K562 (cell line): ENCODE data around the gene CPT1B. TPM values are rescaled to one million over a fixed set of nuclear protein-coding genes. Genes with fewer than 3 reads are reported as not detected.

Experiments used
- ATAC-seq: fragments of 200-7000 bp; cut with Tn5 transposase; 3 replicates; pipeline ENCODE4 v1.9.1; 2020; ENCODE audit warnings: moderate library complexity
- BruUV-seq: library from RNA; stranded (reverse); fragments of 400-500 nt; replicated peaks from 2 replicates; lab custom pipeline; 2021; lab: Mats Ljungman, UMichigan
- CTCF ChIA-PET: fragments of 300-600 bp; formaldehyde crosslinking; extraction: SDS; loops from one replicate; lab custom pipeline; 2021; ENCODE audit warnings: low intra/inter-chr PET ratio; lab: Yijun Ruan, JAX
- POLR2A ChIA-PET: fragments of 300-600, 350-650 bp; sonication (Branson Sonifier 250); formaldehyde crosslinking; extraction: SDS; loops from one replicate; lab custom pipeline; 2021; ENCODE audit warnings: antibody characterized with exemption, inconsistent platforms; lab: Yijun Ruan, JAX
- DNase-seq, 4 experiments: peaks; one replicate each; pipeline versions ENCODE4 v3.0.0 to v3.0.0-alpha.2; 2011 to 2018; ENCODE audit warnings: low spot score in 3 of 4, mixed read lengths in 3 of 4; ENCODE audit errors: extremely low read depth in 1 of 4
- FAIRE-seq: peaks from 2 replicates; lab custom pipeline; 2011; peaks lifted over from hg19 to GRCh38; lab: Jason Lieb, UNC
- H2AFZ ChIP-seq: 2 replicates; pipeline ENCODE4 v1.6.0; 2011; ENCODE audit warnings: low read depth, low read length, control low read depth, inconsistent platforms
- H3K27ac ChIP-seq: fragments of 200-600 bp; 3 replicates; pipeline ENCODE4 v1.8.0; 2011; ENCODE audit warnings: low read depth, mild to moderate bottlenecking, control low read depth, inconsistent platforms, low read length, moderate library complexity, mixed read lengths; ENCODE audit errors: extremely low read depth
- H3K27me3 ChIP-seq, 2 experiments: fragments of 300-600 bp in 1 of 2; 2 replicates in 1 of 2; 3 replicates in 1 of 2; pipeline versions ENCODE4 v1.6.0 to v1.8.0; 2011; ENCODE audit warnings: inconsistent platforms in 2 of 2, low read length in 2 of 2, mild to moderate bottlenecking in 1 of 2, mixed read lengths in 1 of 2, moderate library complexity in 1 of 2; ENCODE audit not compliant: control insufficient read depth in 2 of 2, insufficient read depth in 2 of 2
- H3K36me3 ChIP-seq: fragments of 300-600 bp; 3 replicates; pipeline ENCODE4 v1.8.0; 2011; ENCODE audit warnings: mild to moderate bottlenecking, low read length, inconsistent platforms; ENCODE audit not compliant: control insufficient read depth, insufficient read depth
- H3K4me1 ChIP-seq, 2 experiments: fragments of 200-600 bp in 1 of 2; replicated peaks in 1 of 2; 2 replicates in 1 of 2; 3 replicates in 1 of 2; pipeline versions ENCODE4 v1.5.1 to v1.8.0; 2011; ENCODE audit warnings: inconsistent platforms in 2 of 2, low read length in 2 of 2, mild to moderate bottlenecking in 1 of 2, mixed read lengths in 1 of 2, moderate library complexity in 1 of 2; ENCODE audit not compliant: control insufficient read depth in 2 of 2, insufficient read depth in 2 of 2
- H3K4me2 ChIP-seq: 2 replicates; pipeline ENCODE4 v1.6.1; 2011; ENCODE audit warnings: low read length, control low read depth, inconsistent platforms, mixed read lengths; ENCODE audit not compliant: insufficient read depth
- H3K4me3 ChIP-seq: fragments of 200-600 bp; sonication (generic), shearing (Covaris generic); 2 replicates; pipeline ENCODE4 v1.5.1; 2016; ENCODE audit warnings: control low read depth, inconsistent platforms
- H3K79me2 ChIP-seq: fragments of 200-600 bp; 3 replicates; pipeline ENCODE4 v1.8.0; 2011; ENCODE audit warnings: low read length, inconsistent platforms; ENCODE audit not compliant: control insufficient read depth, insufficient read depth
- H3K9ac ChIP-seq, 2 experiments: 2 replicates each; pipeline versions ENCODE4 v1.6.0 to v1.6.1; 2011; ENCODE audit warnings: low read depth in 2 of 2, low read length in 2 of 2, control low read depth in 1 of 2, inconsistent platforms in 1 of 2, mild to moderate bottlenecking in 1 of 2, mixed read lengths in 1 of 2; ENCODE audit not compliant: insufficient read depth in 1 of 2
- H3K9me1 ChIP-seq: one replicate; pipeline ENCODE4 v1.6.0; 2011; ENCODE audit warnings: inconsistent platforms, mild to moderate bottlenecking, low read length, moderate library complexity; ENCODE audit not compliant: control insufficient read depth, insufficient read depth
- H3K9me3 ChIP-seq: replicated peaks from 2 replicates; pipeline ENCODE4 v1.5.1; 2011; ENCODE audit warnings: low read depth, low read length, inconsistent platforms; ENCODE audit not compliant: control insufficient read depth, insufficient read depth
- H4K20me1 ChIP-seq: replicated peaks from 2 replicates; pipeline ENCODE4 v1.6.1; 2011; ENCODE audit warnings: low read length, inconsistent platforms, mixed read lengths; ENCODE audit not compliant: control insufficient read depth, insufficient read depth
- BCOR ChIP-seq: fragments of 450-650 bp; IDR thresholded peaks from 2 replicates; pipeline ENCODE4 v1.6.1; 2016
- CBX2 ChIP-seq: fragments of 200-600 bp; sonication (generic); IDR thresholded peaks from one replicate; pipeline ENCODE4 v1.6.1; 2012; ENCODE audit warnings: mild to moderate bottlenecking, low read length, inconsistent platforms; ENCODE audit not compliant: insufficient read depth, poor library complexity, severe bottlenecking
- DDX20 ChIP-seq: fragments of 450-650 bp; IDR thresholded peaks from 2 replicates; pipeline ENCODE4 v1.6.1; 2016; ENCODE audit warnings: missing genetic modification characterization, low read depth, mild to moderate bottlenecking, missing compliant biosample characterization, moderate library complexity
- EP400 ChIP-seq: fragments of 450-650 bp; IDR thresholded peaks from 2 replicates; pipeline ENCODE4 v1.6.1; 2017; ENCODE audit warnings: antibody characterized with exemption, mild to moderate bottlenecking, moderate library complexity
- MTA1 ChIP-seq: fragments of 450-650 bp; IDR thresholded peaks from 2 replicates; pipeline ENCODE4 v1.6.1; 2017; ENCODE audit warnings: borderline replicate concordance
- NCOA1 ChIP-seq: fragments of 450-650 bp; IDR thresholded peaks from 2 replicates; pipeline ENCODE4 v1.6.1; 2016; ENCODE audit warnings: low read depth
- RFX5 ChIP-seq: IDR thresholded peaks from 2 replicates; pipeline ENCODE4 v1.6.1; 2011; ENCODE audit warnings: low read depth, mild to moderate bottlenecking, improper control_type of control experiment, low read length
- SRSF3 ChIP-seq: fragments of 200-400 bp; formaldehyde crosslinking; IDR thresholded peaks from 2 replicates; pipeline ENCODE4 v1.6.1; 2016; ENCODE audit warnings: mild to moderate bottlenecking, low read length, moderate library complexity; ENCODE audit not compliant: insufficient read depth
- STAG1 ChIP-seq: sonication (generic); formaldehyde crosslinking; IDR thresholded peaks from 2 replicates; pipeline ENCODE4 v1.5.0; 2020; ENCODE audit warnings: missing genetic modification reagents, borderline replicate concordance
- TAF7 ChIP-seq: fragments of 450-650 bp; IDR thresholded peaks from 2 replicates; pipeline ENCODE4 v1.6.1; 2016; ENCODE audit warnings: missing genetic modification characterization, missing compliant biosample characterization
- TEAD2 ChIP-seq: fragments of 450-650 bp; IDR thresholded peaks from 2 replicates; pipeline ENCODE4 v1.6.1; 2016; ENCODE audit warnings: missing genetic modification characterization, control low read depth, missing compliant biosample characterization
- ZNF76 ChIP-seq: fragments of 250-450 bp; sonication (Bioruptor Pico); IDR thresholded peaks from 2 replicates; pipeline ENCODE4 v1.4.0; 2020; ENCODE audit warnings: mild to moderate bottlenecking, moderate library complexity, borderline replicate concordance
- WGBS: fragments of 100-300 bp; shearing (Covaris generic); methylation state at CpG from one replicate; pipeline ENCODE4 v1.1.6; 2016; ENCODE audit warnings: low coverage, mixed read lengths; ENCODE audit not compliant: insufficient coverage; ENCODE audit errors: missing lambda C conversion rate; 5-methylcytosine and 5-hydroxymethylcytosine counted together
- in situ Hi-C: fragments of 300-500 bp; cut with MboI; formaldehyde crosslinking; loops from 4 replicates; pipeline ENCODE4 v1.15.0; 2018; ENCODE audit warnings: inconsistent platforms, mixed read lengths
- intact Hi-C: fragments of 100-400 bp; cut with micrococcal nuclease; formaldehyde crosslinking; loops from 2 replicates; pipeline ENCODE4 v1.14.2; 2022
- polyA plus RNA-seq, 8 experiments: library from polyadenylated mRNA; depleted of rRNA in 4 of 8; stranded (reverse) in 5 of 8; unstranded in 3 of 8; fragments of >200 nt; fragmentation: Nextera tagmentation in 2 of 8; fragmentation: Illumina TruSeq in 1 of 8; extraction: Ambion mirVana in 2 of 8; extraction: Trizol in 1 of 8; gene quantifications; 2 replicates each; pipeline versions ENCODE4 v1.2.1 to v1.2.3, GENCODE V29; 2011 to 2014; ENCODE audit warnings: inconsistent platforms in 1 of 8, missing spikeins in 1 of 8
- total RNA-seq, 7 experiments: library from RNA; depleted of rRNA in 6 of 7; stranded (reverse); fragments of >200 nt in 6 of 7; fragmentation: Illumina TruSeq in 2 of 7; extraction: Trizol in 2 of 7; gene quantifications; 2 replicates each; pipeline versions ENCODE4 v1.2.1 to v1.2.3, GENCODE V29; 2011 to 2021; ENCODE audit warnings: low replicate concordance in 1 of 7
- TF ChIP-seq, protein P1 (sequence below): fragments of 250-450 bp; sonication (Bioruptor Pico); IDR thresholded peaks from 2 replicates; pipeline ENCODE4 v1.9.0; 2021; ENCODE audit warnings: mild to moderate bottlenecking, inconsistent platforms
- TF ChIP-seq, protein P2 (sequence below): IDR thresholded peaks from 3 replicates; pipeline ENCODE4 v1.6.1; 2011; ENCODE audit warnings: borderline replicate concordance, mild to moderate bottlenecking, moderate library complexity; ENCODE audit not compliant: insufficient read length; ENCODE audit errors: extremely low read depth
- TF ChIP-seq, protein P3 (sequence below): fragments of 450-650 bp; formaldehyde crosslinking; IDR thresholded peaks from 2 replicates; pipeline ENCODE4 v1.4.0; 2022; ENCODE audit warnings: missing genetic modification characterization

The CPT1B gene
- total and polyA plus RNA-seq, 9 of the 15 experiments (the other 6 are each of a cell fraction or from before 2014, with no cell fraction given) = 0.35 to 6.1 (median 2.6) TPM

DNA sequence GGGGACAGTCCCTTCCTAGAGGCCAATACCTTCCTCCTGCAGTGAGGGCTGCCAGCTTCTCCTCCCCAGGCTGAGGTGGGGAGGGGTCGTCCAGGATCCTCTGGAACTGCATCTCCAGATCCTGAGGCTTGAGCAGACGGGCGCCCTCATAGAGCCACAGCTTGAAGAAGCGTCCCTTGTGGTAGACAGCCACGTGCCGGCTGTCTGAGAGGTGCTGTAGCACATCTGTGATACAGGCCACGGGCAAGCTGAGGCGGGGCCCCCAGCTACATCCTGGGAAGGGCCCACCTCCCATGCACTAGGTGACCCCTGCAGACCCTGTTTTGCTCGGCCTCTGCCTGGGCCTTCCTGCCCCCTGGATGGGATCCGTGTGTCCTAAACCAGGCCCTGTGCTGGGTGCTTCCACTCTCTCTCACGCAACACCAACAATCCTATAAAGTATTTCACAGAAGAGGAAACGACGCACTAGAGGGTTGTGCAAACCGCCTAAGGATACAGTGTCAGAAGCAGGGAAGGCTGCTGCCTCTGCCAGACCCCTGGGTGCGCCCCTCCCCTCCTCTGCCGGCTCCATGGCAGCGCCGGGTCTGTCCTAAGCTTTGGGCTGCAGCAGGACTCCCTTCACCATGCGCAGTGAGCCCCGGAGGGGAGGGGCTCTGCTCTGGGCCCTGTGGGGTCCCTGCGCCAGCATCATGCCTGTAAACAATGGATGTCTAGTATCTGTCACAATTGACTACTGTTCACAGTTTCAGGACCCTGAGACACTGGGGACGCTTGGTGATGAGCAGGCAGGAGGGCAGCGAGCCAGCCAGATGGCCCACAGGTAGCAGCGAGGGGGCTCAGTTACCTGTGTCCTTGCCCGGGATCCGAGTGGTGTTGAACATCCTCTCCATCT is 4.5 kb downstream of the CPT1B start:
- H3K36me3 ChIP-seq = no peaks in the 10 kb centered on the region
- TF ChIP-seq STAG1 (CRISPR knock-in tag) (no peak), RFX5 (no peak), TEAD2 (tag) (no peak), ZNF76 (no peak), MTA1 (no peak), TAF7 (tag) (no peak), SRSF3 (no peak), NCOA1 (no peak), BCOR (no peak), DDX20 (tag) (no peak), CBX2 (no peak), EP400 (no peak)
- TF ChIP-seq, protein P1, sequence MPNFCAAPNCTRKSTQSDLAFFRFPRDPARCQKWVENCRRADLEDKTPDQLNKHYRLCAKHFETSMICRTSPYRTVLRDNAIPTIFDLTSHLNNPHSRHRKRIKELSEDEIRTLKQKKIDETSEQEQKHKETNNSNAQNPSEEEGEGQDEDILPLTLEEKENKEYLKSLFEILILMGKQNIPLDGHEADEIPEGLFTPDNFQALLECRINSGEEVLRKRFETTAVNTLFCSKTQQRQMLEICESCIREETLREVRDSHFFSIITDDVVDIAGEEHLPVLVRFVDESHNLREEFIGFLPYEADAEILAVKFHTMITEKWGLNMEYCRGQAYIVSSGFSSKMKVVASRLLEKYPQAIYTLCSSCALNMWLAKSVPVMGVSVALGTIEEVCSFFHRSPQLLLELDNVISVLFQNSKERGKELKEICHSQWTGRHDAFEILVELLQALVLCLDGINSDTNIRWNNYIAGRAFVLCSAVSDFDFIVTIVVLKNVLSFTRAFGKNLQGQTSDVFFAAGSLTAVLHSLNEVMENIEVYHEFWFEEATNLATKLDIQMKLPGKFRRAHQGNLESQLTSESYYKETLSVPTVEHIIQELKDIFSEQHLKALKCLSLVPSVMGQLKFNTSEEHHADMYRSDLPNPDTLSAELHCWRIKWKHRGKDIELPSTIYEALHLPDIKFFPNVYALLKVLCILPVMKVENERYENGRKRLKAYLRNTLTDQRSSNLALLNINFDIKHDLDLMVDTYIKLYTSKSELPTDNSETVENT (CRISPR knock-in tag) = no peak
- TF ChIP-seq, protein P2, sequence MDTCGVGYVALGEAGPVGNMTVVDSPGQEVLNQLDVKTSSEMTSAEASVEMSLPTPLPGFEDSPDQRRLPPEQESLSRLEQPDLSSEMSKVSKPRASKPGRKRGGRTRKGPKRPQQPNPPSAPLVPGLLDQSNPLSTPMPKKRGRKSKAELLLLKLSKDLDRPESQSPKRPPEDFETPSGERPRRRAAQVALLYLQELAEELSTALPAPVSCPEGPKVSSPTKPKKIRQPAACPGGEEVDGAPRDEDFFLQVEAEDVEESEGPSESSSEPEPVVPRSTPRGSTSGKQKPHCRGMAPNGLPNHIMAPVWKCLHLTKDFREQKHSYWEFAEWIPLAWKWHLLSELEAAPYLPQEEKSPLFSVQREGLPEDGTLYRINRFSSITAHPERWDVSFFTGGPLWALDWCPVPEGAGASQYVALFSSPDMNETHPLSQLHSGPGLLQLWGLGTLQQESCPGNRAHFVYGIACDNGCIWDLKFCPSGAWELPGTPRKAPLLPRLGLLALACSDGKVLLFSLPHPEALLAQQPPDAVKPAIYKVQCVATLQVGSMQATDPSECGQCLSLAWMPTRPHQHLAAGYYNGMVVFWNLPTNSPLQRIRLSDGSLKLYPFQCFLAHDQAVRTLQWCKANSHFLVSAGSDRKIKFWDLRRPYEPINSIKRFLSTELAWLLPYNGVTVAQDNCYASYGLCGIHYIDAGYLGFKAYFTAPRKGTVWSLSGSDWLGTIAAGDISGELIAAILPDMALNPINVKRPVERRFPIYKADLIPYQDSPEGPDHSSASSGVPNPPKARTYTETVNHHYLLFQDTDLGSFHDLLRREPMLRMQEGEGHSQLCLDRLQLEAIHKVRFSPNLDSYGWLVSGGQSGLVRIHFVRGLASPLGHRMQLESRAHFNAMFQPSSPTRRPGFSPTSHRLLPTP = no peak
- TF ChIP-seq, protein P3, sequence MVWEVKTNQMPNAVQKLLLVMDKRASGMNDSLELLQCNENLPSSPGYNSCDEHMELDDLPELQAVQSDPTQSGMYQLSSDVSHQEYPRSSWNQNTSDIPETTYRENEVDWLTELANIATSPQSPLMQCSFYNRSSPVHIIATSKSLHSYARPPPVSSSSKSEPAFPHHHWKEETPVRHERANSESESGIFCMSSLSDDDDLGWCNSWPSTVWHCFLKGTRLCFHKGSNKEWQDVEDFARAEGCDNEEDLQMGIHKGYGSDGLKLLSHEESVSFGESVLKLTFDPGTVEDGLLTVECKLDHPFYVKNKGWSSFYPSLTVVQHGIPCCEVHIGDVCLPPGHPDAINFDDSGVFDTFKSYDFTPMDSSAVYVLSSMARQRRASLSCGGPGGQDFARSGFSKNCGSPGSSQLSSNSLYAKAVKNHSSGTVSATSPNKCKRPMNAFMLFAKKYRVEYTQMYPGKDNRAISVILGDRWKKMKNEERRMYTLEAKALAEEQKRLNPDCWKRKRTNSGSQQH (CRISPR knock-in tag) = no peak

More for the DNA sequence above, 4.5 kb downstream of the CPT1B start:
- intact Hi-C loops (no loop called here), in situ Hi-C loops (no loop called here)
- CTCF ChIA-PET = no interaction called here
- Histone ChIP-seq H3K79me2 (no peaks in the 10 kb centered on the region), H3K27me3 (no peaks in the 10 kb centered on the region), H3K4me2 (no peak overlapping the region), H2AFZ (no peak overlapping the region), H3K9ac (no peak overlapping the region), H3K4me3 (no peak overlapping the region), H3K27ac (no peak overlapping the region), H4K20me1 (no peaks in the 10 kb centered on the region), H3K9me1 (no peaks in the 10 kb centered on the region), H3K4me1 (peaks cover 0 to 17% of the 10 kb centered on the region in 2 experiments; a peak in 3 of 5 replicates), H3K9me3 (no peaks in the 10 kb centered on the region)
- FAIRE-seq = no peak
- no TSS peak for BruUV-seq
- POLR2A ChIA-PET = interaction anchor here (0.7 to 1.5 kb wide), 4 partner anchors 8 to 88 kb away, joined by 3 to 5 read pairs (median 3); no protein-coding TSS in a partner anchor
- ATAC-seq = no peak
- no peak for DNase-seq
- 62% methylated on average over 16 of the region's 26 CpGs for WGBS
